ENCODE results near the gene PCYOX1L.
"Not testable (repeated sequence)": the region's sequence is repeated elsewhere in the genome, so short reads cannot be mapped to it uniquely, and the experiment has no call there.

Gene PCYOX1L

GRCh38 chr5:149380466-149381121 is 22.7 kb downstream of the PCYOX1L start:
- Mint-ChIP-seq H3K27me3 (ENCODE audit: low read depth) (no peaks in the 10 kb centered on the region), H3K27ac (no peak overlapping the region), H3K9me3 (no peaks in the 10 kb centered on the region), H3K4me3 (no peak overlapping the region), H3K4me1 (ENCODE audit: low read depth) (no peaks in the 10 kb centered on the region), H3K36me3 (ENCODE audit: low read depth) (no peaks in the 10 kb centered on the region)

DNA sequence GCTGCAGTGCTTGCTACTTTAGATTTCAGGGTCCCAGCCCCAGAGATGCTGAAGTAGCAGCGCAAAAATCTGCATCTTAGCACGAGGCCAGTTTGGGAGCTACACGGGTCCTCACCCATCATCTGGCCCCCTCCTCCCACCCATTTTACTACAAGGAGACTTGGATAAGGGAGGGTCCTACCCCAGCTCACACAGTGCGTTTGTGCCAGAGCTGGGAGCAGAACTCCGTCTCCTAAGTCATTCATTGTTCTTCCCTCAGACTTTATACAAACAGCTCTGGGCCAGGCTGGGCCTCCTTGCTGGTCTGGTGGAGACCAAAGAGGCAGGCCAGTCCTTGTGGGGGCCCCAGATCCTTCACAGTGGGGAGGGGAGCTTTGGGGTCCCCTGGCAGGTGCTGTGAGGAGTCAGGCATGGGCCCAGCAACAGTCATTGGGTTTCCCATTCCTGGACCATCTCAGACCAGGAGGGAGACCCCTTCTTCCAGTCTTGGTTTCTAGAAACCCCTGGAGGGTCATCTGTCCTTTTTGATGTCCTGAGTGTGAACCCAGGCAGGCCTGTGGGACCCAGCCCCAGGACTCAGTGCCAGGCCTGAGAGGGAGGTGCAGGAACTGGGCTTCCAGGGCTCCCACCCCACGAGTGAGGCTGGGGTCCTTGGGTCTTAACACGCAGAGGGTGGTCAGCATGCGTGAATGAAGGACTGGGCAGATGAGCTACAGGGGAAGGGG is 23.6 kb downstream of the PCYOX1L start:
- Mint-ChIP-seq H3K9me3 (no peaks in the 10 kb centered on the region), H3K36me3 (ENCODE audit: low read depth) (no peaks in the 10 kb centered on the region), H3K4me1 (ENCODE audit: low read depth) (no peaks in the 10 kb centered on the region), H3K4me3 (no peak overlapping the region), H3K27ac (no peak overlapping the region), H3K27me3 (ENCODE audit: low read depth) (no peaks in the 10 kb centered on the region)

DNA sequence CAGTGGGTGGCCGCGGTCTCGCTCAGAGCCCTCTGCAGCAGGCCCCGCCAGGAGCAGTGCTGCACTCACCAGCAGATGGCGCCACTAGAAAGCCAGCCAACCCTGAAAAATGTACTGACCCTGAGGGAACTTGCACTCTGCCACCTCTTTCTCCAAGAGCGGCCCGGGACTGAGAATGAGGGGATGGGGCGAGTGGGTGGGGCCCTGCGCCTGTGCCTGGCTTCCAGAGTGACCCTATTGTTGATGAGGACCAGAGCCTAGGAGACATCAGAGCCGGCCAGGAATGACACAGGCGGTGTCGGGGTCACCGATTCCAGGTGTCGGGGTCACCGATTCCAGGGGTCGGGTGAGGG is 24.1 kb downstream of the PCYOX1L start:
- H3K4me1 Mint-ChIP-seq (ENCODE audit: low read depth) = no peaks in the 10 kb centered on the region
- no peak overlapping the region for H3K27ac Mint-ChIP-seq
- H3K27me3 Mint-ChIP-seq (ENCODE audit: low read depth) = peaks cover 2% of the 10 kb centered on the region
- H3K9me3 Mint-ChIP-seq = no peaks in the 10 kb centered on the region
- no peaks in the 10 kb centered on the region for H3K36me3 Mint-ChIP-seq (ENCODE audit: low read depth)
- no peak overlapping the region for H3K4me3 Mint-ChIP-seq

- Mint-ChIP-seq H3K27ac (no peak overlapping the region), H3K27me3 (ENCODE audit: low read depth) (peaks cover 4% of the 10 kb centered on the region), H3K9me3 (no peaks in the 10 kb centered on the region), H3K36me3 (ENCODE audit: low read depth) (no peaks in the 10 kb centered on the region), H3K4me1 (ENCODE audit: low read depth) (no peaks in the 10 kb centered on the region), H3K4me3 (no peak overlapping the region)
Observed at GRCh38 chr5:149382517-149383220, 24.8 kb downstream of the PCYOX1L start.

- Mint-ChIP-seq H3K9me3 (no peaks in the 10 kb centered on the region), H3K36me3 (ENCODE audit: low read depth) (no peaks in the 10 kb centered on the region), H3K4me1 (ENCODE audit: low read depth) (no peaks in the 10 kb centered on the region), H3K4me3 (no peak overlapping the region), H3K27me3 (ENCODE audit: low read depth) (peaks cover 4% of the 10 kb centered on the region), H3K27ac (no peak overlapping the region)
Observed at GRCh38 chr5:149383399-149383798, 25.6 kb downstream of the PCYOX1L start.

DNA sequence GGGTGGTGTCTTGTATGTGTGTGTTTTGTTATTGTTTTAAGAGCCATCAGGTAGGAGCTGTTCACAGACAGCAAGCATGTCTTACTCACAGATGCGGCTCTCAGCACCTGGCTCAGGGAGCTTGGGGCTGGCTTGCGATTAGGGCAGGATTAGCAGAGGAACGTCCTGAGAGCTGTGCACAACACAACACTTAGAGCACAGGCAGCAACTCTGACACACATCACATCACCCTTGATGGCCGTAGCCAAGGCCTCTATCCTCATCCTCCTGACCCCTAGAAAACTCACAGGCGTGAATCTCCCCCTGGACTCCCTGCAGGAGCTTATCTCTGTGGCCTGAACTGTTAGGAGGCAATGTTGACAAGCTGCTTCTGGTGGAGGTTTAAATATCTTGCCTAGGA is 28.3 kb downstream of the PCYOX1L start:
- no peaks in the 10 kb centered on the region for H3K9me3 Mint-ChIP-seq
- peaks cover 4% of the 10 kb centered on the region for H3K27me3 Mint-ChIP-seq (ENCODE audit: low read depth)
- H3K36me3 Mint-ChIP-seq (ENCODE audit: low read depth) = no peaks in the 10 kb centered on the region

DNA sequence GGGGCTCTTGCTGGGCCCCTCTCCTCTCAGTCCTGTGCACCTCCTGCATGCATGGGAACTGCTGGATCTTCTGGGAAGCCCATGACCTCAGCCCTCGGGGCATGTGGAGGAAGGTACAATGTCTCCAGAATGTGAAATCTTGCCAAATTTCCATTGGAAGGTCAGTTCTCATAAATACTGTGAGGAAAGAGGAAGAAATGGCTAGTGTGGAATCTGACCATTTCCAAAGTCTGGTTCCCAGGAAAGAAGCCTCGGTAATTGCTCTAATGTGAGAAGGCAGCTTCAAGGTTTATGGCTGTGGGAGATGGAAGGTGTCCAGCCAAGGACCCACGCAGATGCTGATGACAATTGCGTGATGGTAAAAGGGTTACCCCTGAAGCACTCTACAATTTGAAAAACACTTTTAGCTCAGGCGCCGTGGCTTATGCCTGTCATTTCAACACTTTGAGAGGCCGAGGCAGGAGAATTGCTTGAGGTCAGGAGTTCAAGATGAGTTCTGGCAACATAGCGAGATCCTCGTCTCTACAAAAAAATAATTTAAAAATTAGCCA is 29.3 kb downstream of the PCYOX1L start:
- Mint-ChIP-seq H3K27ac (no peak overlapping the region), H3K36me3 (ENCODE audit: low read depth) (no peaks in the 10 kb centered on the region), H3K4me1 (ENCODE audit: low read depth) (no peaks in the 10 kb centered on the region), H3K9me3 (no peaks in the 10 kb centered on the region), H3K4me3 (no peak overlapping the region), H3K27me3 (ENCODE audit: low read depth) (peaks cover 4% of the 10 kb centered on the region)

More for the DNA sequence above, 28.3 kb downstream of the PCYOX1L start:
- Mint-ChIP-seq H3K4me1 (ENCODE audit: low read depth) (no peaks in the 10 kb centered on the region), H3K27ac (no peak overlapping the region), H3K4me3 (no peak overlapping the region)

GRCh38 chr5:149387982-149388381 is 30.1 kb downstream of the PCYOX1L start:
- Mint-ChIP-seq H3K36me3 (ENCODE audit: low read depth) (no peaks in the 10 kb centered on the region), H3K9me3 (no peaks in the 10 kb centered on the region), H3K27ac (no peak overlapping the region), H3K27me3 (ENCODE audit: low read depth) (peaks cover 4% of the 10 kb centered on the region), H3K4me1 (ENCODE audit: low read depth) (no peaks in the 10 kb centered on the region), H3K4me3 (no peak overlapping the region)

DNA sequence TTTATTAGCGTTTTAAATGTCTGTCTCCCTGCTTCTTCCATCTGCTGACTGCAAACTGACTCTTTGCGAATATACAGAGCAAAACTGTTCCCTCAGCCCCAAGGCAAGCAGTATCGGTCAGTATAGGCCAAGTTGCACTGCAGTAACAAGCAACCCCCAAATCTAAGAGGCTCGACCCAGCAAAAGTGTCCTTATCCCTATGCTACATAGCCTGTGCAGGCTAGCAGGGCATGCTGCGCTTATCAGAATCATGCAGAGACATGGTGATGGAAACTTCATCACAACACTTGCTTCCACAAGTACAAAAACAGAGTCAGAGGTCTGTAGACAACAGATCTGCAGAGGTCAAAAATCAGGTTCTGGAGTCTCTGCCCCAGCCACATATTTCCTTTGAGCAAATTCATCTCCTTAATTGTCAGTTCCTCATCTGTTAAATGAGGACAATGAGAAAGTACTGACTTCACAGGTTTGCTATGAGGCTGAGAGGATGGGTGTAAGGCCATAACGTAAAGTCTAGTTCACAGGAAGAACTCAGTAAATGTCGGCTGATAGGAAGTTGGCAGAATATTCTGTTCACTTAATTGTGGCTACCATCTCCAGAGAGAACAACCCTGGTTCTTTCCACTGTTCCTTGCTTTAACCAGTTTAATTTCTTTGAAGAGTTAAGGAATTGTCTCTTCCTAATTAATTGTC is 30.8 kb downstream of the PCYOX1L start:
- peaks cover 4% of the 10 kb centered on the region for H3K27me3 Mint-ChIP-seq (ENCODE audit: low read depth)
- H3K36me3 Mint-ChIP-seq (ENCODE audit: low read depth) = no peaks in the 10 kb centered on the region
- no peak overlapping the region for H3K4me3 Mint-ChIP-seq
- no peak overlapping the region for H3K27ac Mint-ChIP-seq
- H3K4me1 Mint-ChIP-seq (ENCODE audit: low read depth) = no peaks in the 10 kb centered on the region
- H3K9me3 Mint-ChIP-seq = no peaks in the 10 kb centered on the region

DNA sequence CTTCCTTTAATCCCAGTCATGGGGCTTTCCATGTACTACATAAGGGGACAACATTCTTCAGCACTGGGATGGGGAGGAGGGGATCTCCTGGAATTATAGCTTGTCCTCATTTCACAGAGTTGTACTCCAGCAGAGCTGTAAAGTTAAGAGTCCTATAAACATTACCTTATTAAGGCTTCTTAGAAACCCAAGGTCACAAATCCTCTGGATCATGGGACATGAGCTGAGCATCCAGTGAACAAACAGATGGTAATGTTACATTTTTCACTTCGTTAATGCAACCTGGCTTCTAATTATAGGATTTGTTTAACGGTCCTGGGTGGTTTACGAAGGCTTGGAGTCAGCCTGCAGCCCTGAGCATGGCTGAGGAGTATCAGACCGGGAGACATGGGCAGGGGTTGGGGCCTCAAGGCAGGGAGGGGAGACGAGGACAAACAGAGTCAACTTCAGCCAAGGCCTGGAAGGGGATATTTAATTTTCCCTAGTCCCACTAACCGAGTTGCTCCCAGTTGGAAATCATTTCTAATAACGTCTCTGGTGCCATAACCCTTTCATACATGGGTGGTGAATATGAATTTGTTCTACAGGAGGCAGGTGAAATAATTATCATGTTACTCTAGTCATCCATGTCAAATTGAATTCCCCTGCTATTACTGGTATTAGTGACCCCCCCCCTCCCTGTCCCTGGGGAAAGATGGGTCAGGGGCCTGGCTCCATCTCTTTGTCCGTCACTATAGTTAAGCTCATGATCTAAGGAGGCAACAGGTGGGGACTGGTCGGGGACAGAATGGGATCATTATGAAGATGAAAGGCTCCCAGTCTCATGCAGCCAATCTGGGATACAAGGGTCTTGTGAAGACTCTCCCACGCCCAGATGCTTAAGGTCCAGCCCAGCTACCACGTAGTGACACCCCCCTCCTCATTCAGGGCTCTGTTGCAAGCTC is 32.0 kb downstream of the PCYOX1L start:
- H3K9me3 Mint-ChIP-seq = no peaks in the 10 kb centered on the region

GRCh38 chr5:149391076-149391475 is 33.2 kb downstream of the PCYOX1L start:
- H3K36me3 Mint-ChIP-seq (ENCODE audit: low read depth); H3K9me3 Mint-ChIP-seq; H3K4me1 Mint-ChIP-seq (ENCODE audit: low read depth); H3K4me3 Mint-ChIP-seq; H3K27me3 Mint-ChIP-seq (ENCODE audit: low read depth); H3K27ac Mint-ChIP-seq: not testable (repeated sequence)

More for the DNA sequence above, 32.0 kb downstream of the PCYOX1L start:
- no peaks in the 10 kb centered on the region for H3K4me1 Mint-ChIP-seq (ENCODE audit: low read depth)
- no peak overlapping the region for H3K4me3 Mint-ChIP-seq
- no peaks in the 10 kb centered on the region for H3K36me3 Mint-ChIP-seq (ENCODE audit: low read depth)
- peaks cover 7% of the 10 kb centered on the region for H3K27me3 Mint-ChIP-seq (ENCODE audit: low read depth)
- no peak overlapping the region for H3K27ac Mint-ChIP-seq

DNA sequence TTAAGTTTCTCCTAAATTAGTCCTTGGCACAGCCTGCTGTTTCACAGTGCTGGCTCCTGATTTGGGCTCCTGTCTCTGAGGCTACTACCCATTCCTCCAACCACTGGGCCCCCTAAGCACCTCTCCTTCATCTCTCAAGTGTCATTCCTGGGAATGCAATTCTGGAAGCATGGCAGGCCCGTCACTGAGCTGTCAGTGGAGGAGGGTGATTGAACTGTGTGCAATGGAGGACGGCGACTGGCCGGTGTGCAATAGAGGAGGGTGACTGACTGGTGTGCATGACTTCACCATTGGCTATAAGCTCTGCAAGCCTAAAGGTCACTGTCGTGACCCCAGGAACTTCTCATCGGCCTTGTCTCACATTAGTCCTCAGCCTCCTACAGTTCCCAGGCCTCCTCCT is 33.7 kb downstream of the PCYOX1L start:
- no peaks in the 10 kb centered on the region for H3K4me1 Mint-ChIP-seq (ENCODE audit: low read depth)
- no peaks in the 10 kb centered on the region for H3K36me3 Mint-ChIP-seq (ENCODE audit: low read depth)
- H3K9me3 Mint-ChIP-seq = no peaks in the 10 kb centered on the region
- H3K4me3 Mint-ChIP-seq = no peak overlapping the region
- no peak overlapping the region for H3K27ac Mint-ChIP-seq
- H3K27me3 Mint-ChIP-seq (ENCODE audit: low read depth) = peaks cover 10% of the 10 kb centered on the region

GRCh38 chr5:149392718-149393117 is 34.9 kb downstream of the PCYOX1L start:
- H3K27me3 Mint-ChIP-seq (ENCODE audit: low read depth) = peaks cover 6% of the 10 kb centered on the region
- no peak overlapping the region for H3K4me3 Mint-ChIP-seq
- H3K36me3 Mint-ChIP-seq (ENCODE audit: low read depth) = no peaks in the 10 kb centered on the region
- no peaks in the 10 kb centered on the region for H3K4me1 Mint-ChIP-seq (ENCODE audit: low read depth)
- no peak overlapping the region for H3K27ac Mint-ChIP-seq
- no peaks in the 10 kb centered on the region for H3K9me3 Mint-ChIP-seq

- not testable (repeated sequence) for H3K9me3 Mint-ChIP-seq; H3K36me3 Mint-ChIP-seq (ENCODE audit: low read depth); H3K4me3 Mint-ChIP-seq; H3K27ac Mint-ChIP-seq; H3K4me1 Mint-ChIP-seq (ENCODE audit: low read depth)
- peaks cover 13% of the 10 kb centered on the region for H3K27me3 Mint-ChIP-seq (ENCODE audit: low read depth)
Observed at GRCh38 chr5:149394996-149395395, 37.1 kb downstream of the PCYOX1L start.
